Spleen (tissue), 7 donors: ENCODE data around the gene ECM2.

ENCODE experiments used
- CTCF ChIP-seq, 11 experiments: fragments of 200-600 bp in 7 of 11; fragments of 450-650 bp in 4 of 11; sonication (generic) in 4 of 11; IDR thresholded peaks in 8 of 11; conservative IDR thresholded peaks in 3 of 11; 1 replicate in 7 of 11; 2 replicates in 4 of 11; pipeline versions ENCODE4 v1.4.0 to v1.8.0; 2016 to 2021; ENCODE audit warnings: antibody characterized with exemption in 11 of 11, inconsistent platforms in 4 of 11, mild to moderate bottlenecking in 1 of 11
- POLR2A ChIP-seq, 3 donors: fragments of 450-650 bp; IDR thresholded peaks; one replicate each; pipeline ENCODE4 v1.5.1; 2017; ENCODE audit warnings: antibody characterized with exemption in 3 of 3, mild to moderate bottlenecking in 1 of 3
- POLR2AphosphoS5 ChIP-seq, 3 donors: sonication (generic); formaldehyde crosslinking; IDR thresholded peaks; one replicate each; pipeline ENCODE4 v1.5.1; 2017; ENCODE audit warnings: antibody characterized with exemption in 3 of 3
- donor health status: DM: no; HTN: no; CAD: no; lungs with moderate emphysema.
- donor health status: DM: no; HTN: no; CAD: no.
- donor health status: DM: no; HTN: no; CAD: no.

GRCh38 chr9:92525306-92525705 is 10.5 kb downstream of the ECM2 start:
- no peak for TF ChIP-seq CTCF (IDR thresholded peaks at IDR 0.05 in 8 of 11, conservative IDR thresholded peaks at IDR 0.05 in 3 of 11)
- TF ChIP-seq POLR2AphosphoS5 (IDR thresholded peaks at IDR 0.05) = no peak
- no peak for TF ChIP-seq POLR2A (IDR thresholded peaks at IDR 0.05)
